H9 (cell line): Measurements from ENCODE around the gene IGFLR1. TPM values are rescaled to one million over a fixed set of nuclear protein-coding genes. Genes with fewer than 3 reads are reported as not detected.

Experiments
- DNase-seq: peaks from one replicate; pipeline ENCODE4 v3.0.0-alpha.2; 2017
- H2AFZ ChIP-seq: one replicate; pipeline ENCODE4 v1.6.1; 2013; ENCODE audit warnings: mild to moderate bottlenecking, low read length, control low read depth, moderate library complexity
- H2AK5ac ChIP-seq: 2 replicates; pipeline ENCODE4 v1.6.1; 2013; ENCODE audit warnings: low read length, control low read depth, mixed read lengths; ENCODE audit not compliant: insufficient read length
- H2BK120ac ChIP-seq: one replicate; pipeline ENCODE4 v1.6.1; 2013; ENCODE audit warnings: low read depth, mild to moderate bottlenecking, low read length, control low read depth, inconsistent platforms; ENCODE audit not compliant: poor library complexity, severe bottlenecking
- H2BK12ac ChIP-seq: 2 replicates; pipeline ENCODE4 v1.6.1; 2013; ENCODE audit warnings: low read length, control low read depth, mixed read lengths, low read depth; ENCODE audit not compliant: insufficient read length
- H2BK15ac ChIP-seq: 2 replicates; pipeline ENCODE4 v1.6.1; 2013; ENCODE audit warnings: low read depth, low read length, control low read depth
- H2BK20ac ChIP-seq: one replicate; pipeline ENCODE4 v1.6.1; 2013; ENCODE audit warnings: low read depth, mild to moderate bottlenecking, low read length, control low read depth, inconsistent platforms; ENCODE audit not compliant: poor library complexity, severe bottlenecking
- H2BK5ac ChIP-seq: 2 replicates; pipeline ENCODE4 v1.6.1; 2013; ENCODE audit warnings: low read length, control low read depth, mixed read lengths; ENCODE audit not compliant: insufficient read length
- H3K14ac ChIP-seq: 2 replicates; pipeline ENCODE4 v1.6.1; 2013; ENCODE audit warnings: low read length, control low read depth; ENCODE audit not compliant: insufficient read depth
- H3K18ac ChIP-seq: 2 replicates; pipeline ENCODE4 v1.6.1; 2013; ENCODE audit warnings: low read depth, mild to moderate bottlenecking, mixed read lengths, low read length, control low read depth; ENCODE audit not compliant: insufficient read length
- H3K23ac ChIP-seq: 2 replicates; pipeline ENCODE4 v1.6.1; 2013; ENCODE audit warnings: low read length, control low read depth, mixed read lengths, low read depth; ENCODE audit not compliant: insufficient read length
- H3K23me2 ChIP-seq: 2 replicates; pipeline ENCODE4 v1.6.1; 2013; ENCODE audit warnings: low read depth, mild to moderate bottlenecking, mixed read lengths, low read length, control low read depth; ENCODE audit not compliant: insufficient read length, poor library complexity, severe bottlenecking
- H3K27ac ChIP-seq: 2 replicates; pipeline ENCODE4 v1.5.1; 2013; ENCODE audit warnings: low read length, control low read depth, mixed read lengths, low read depth; ENCODE audit not compliant: insufficient read length
- H3K27me3 ChIP-seq: 2 replicates; pipeline ENCODE4 v1.6.1; 2013; ENCODE audit warnings: low read length, control low read depth, inconsistent platforms; ENCODE audit not compliant: insufficient read depth
- H3K4ac ChIP-seq: 2 replicates; pipeline ENCODE4 v1.6.1; 2013; ENCODE audit warnings: low read depth, mild to moderate bottlenecking, control low read depth, inconsistent platforms, low read length, moderate library complexity
- H3K4me1 ChIP-seq: 2 replicates; pipeline ENCODE4 v1.6.1; 2013; ENCODE audit warnings: low read length, control low read depth, inconsistent platforms; ENCODE audit not compliant: insufficient read depth
- H3K4me2 ChIP-seq: 2 replicates; pipeline ENCODE4 v1.6.1; 2013; ENCODE audit warnings: low read length, control low read depth, mixed read lengths; ENCODE audit not compliant: insufficient read length, insufficient read depth
- H3K56ac ChIP-seq: 2 replicates; pipeline ENCODE4 v1.6.1; 2013; ENCODE audit warnings: low read depth, mild to moderate bottlenecking, mixed read lengths, low read length, control low read depth; ENCODE audit not compliant: insufficient read length
- H3K79me1 ChIP-seq: 2 replicates; pipeline ENCODE4 v1.6.1; 2013; ENCODE audit warnings: low read depth, mild to moderate bottlenecking, moderate library complexity, low read length, control low read depth, inconsistent platforms; ENCODE audit not compliant: insufficient read depth, poor library complexity, severe bottlenecking
- H3K79me2 ChIP-seq: 2 replicates; pipeline ENCODE4 v1.6.1; 2013; ENCODE audit warnings: low read length, control low read depth, inconsistent platforms; ENCODE audit not compliant: insufficient read depth
- H3K9ac ChIP-seq: 2 replicates; pipeline ENCODE4 v1.6.1; 2013; ENCODE audit warnings: low read length, control low read depth, mixed read lengths; ENCODE audit not compliant: insufficient read length; ENCODE audit errors: extremely low read depth
- H3K9me3 ChIP-seq: one replicate; pipeline ENCODE4 v1.6.1; 2013; ENCODE audit warnings: low read depth, low read length, inconsistent platforms; ENCODE audit not compliant: control insufficient read depth
- H3T11ph ChIP-seq: one replicate; pipeline ENCODE4 v1.6.1; 2013; ENCODE audit warnings: mild to moderate bottlenecking, low read length, control low read depth, inconsistent platforms
- H4K20me1 ChIP-seq: one replicate; pipeline ENCODE4 v1.6.1; 2013; ENCODE audit not compliant: control insufficient read depth, insufficient read length, insufficient read depth
- H4K5ac ChIP-seq: 2 replicates; pipeline ENCODE4 v1.6.1; 2013; ENCODE audit warnings: low read depth, mild to moderate bottlenecking, mixed read lengths, low read length, control low read depth; ENCODE audit not compliant: insufficient read length
- H4K8ac ChIP-seq: replicated peaks from 2 replicates; pipeline ENCODE4 v1.6.1; 2013; ENCODE audit warnings: low read length, control low read depth, mixed read lengths, low read depth; ENCODE audit not compliant: insufficient read length
- H4K91ac ChIP-seq: 2 replicates; pipeline ENCODE4 v1.6.1; 2013; ENCODE audit warnings: low read depth, mild to moderate bottlenecking, moderate library complexity, mixed read lengths, low read length, control low read depth; ENCODE audit not compliant: insufficient read length
- H3K27ac Mint-ChIP-seq, 3 experiments: 2 replicates in 2 of 3; 3 replicates in 1 of 3; pipeline ENCODE4 v1.8.0; 2020 to 2021; ENCODE audit warnings: mixed read lengths in 3 of 3, mild to moderate bottlenecking in 1 of 3, moderate library complexity in 1 of 3
- H3K27me3 Mint-ChIP-seq: 2 replicates; pipeline ENCODE4 v1.8.0; 2021; ENCODE audit warnings: low read depth, mild to moderate bottlenecking, moderate library complexity, mixed read lengths
- H3K36me3 Mint-ChIP-seq, 3 experiments: 2 replicates in 2 of 3; 3 replicates in 1 of 3; pipeline ENCODE4 v1.8.0; 2020 to 2021; ENCODE audit warnings: low read depth in 3 of 3, mixed read lengths in 3 of 3; ENCODE audit not compliant: insufficient read depth in 1 of 3
- H3K4me1 Mint-ChIP-seq, 2 experiments: 2 replicates each; pipeline ENCODE4 v1.8.0; 2020; ENCODE audit warnings: mixed read lengths in 2 of 2
- H3K4me3 Mint-ChIP-seq, 2 experiments: 2 replicates in 1 of 2; 3 replicates in 1 of 2; pipeline ENCODE4 v1.8.0; 2020 to 2021; ENCODE audit warnings: mild to moderate bottlenecking in 2 of 2, mixed read lengths in 2 of 2, moderate library complexity in 1 of 2
- H3K9me3 Mint-ChIP-seq, 2 experiments: 2 replicates in 1 of 2; 3 replicates in 1 of 2; pipeline ENCODE4 v1.8.0; 2020; ENCODE audit warnings: mild to moderate bottlenecking in 2 of 2, mixed read lengths in 2 of 2, moderate library complexity in 1 of 2
- CTCF ChIP-seq: fragments of 200-600 bp; sonication (generic); conservative IDR thresholded peaks from 3 replicates; pipeline ENCODE4 v1.8.0; 2021; ENCODE audit warnings: antibody characterized with exemption, mild to moderate bottlenecking
- WGBS: extraction: QIAGEN DNeasy Blood & Tissue Kit; methylation state at CpG from one replicate; pipeline ENCODE4 v1.1.7; 2013; ENCODE audit warnings: missing lambda C conversion rate, low lambda C conversion rate, mixed read lengths; ENCODE audit not compliant: insufficient read length; ENCODE audit errors: extremely low coverage; 5-methylcytosine and 5-hydroxymethylcytosine counted together
- total RNA-seq: library from RNA; stranded (reverse); gene quantifications from 2 replicates; pipeline ENCODE4 v1.2.1, GENCODE V29; 2021

IGFLR1 gene
- total RNA-seq, 1 experiment from 2014 or later: 2.9 TPM

GRCh38 chr19:35727956-35728706 lies 14.1 kb downstream of the IGFLR1 start:
- Mint-ChIP-seq H3K9me3 (no peaks in the 10 kb centered on the region), H3K4me1 (no peaks in the 10 kb centered on the region), H3K27ac (no peak overlapping the region), H3K4me3 (peak overlapping the region in 1 of 2 experiments; percentile 26; a peak in 2 of 5 replicates), H3K27me3 (no peaks in the 10 kb centered on the region; the same call in 1 of the 2 replicates), H3K36me3 (peaks cover 60 to 85% (median 84%) of the 10 kb centered on the region in 3 experiments)
- Histone ChIP-seq H3K23ac (no peak overlapping the region), H2AFZ (no peak overlapping the region), H3K27me3 (no peaks in the 10 kb centered on the region), H2BK120ac (no peak overlapping the region), H3T11ph (no peak overlapping the region), H2BK5ac (no peak overlapping the region), H2AK5ac (no peak overlapping the region), H4K91ac (no peak overlapping the region), H3K79me2 (no peaks in the 10 kb centered on the region), H3K18ac (no peak overlapping the region), H3K27ac (no peak overlapping the region), H3K56ac (no peak overlapping the region), H3K4me1 (no peaks in the 10 kb centered on the region), H3K23me2 (no peaks in the 10 kb centered on the region), H2BK12ac (no peak overlapping the region), H3K4ac (no peak overlapping the region), H4K8ac (no peak overlapping the region), H3K9ac (no peak overlapping the region), H4K5ac (no peak overlapping the region), H2BK15ac (no peak overlapping the region), H2BK20ac (no peak overlapping the region), H3K14ac (no peak overlapping the region), H4K20me1 (no peaks in the 10 kb centered on the region), H3K9me3 (no peaks in the 10 kb centered on the region), H3K79me1 (no peaks in the 10 kb centered on the region), H3K4me2 (no peak overlapping the region)
- no peak for TF ChIP-seq CTCF
- no peak for DNase-seq
- WGBS: no CpG with 5 or more reads among the region's 19 CpGs
